Measurements from ENCODE around the gene ELSPBP1.
"Not testable (repeated sequence)": the region's sequence is repeated elsewhere in the genome, so short reads cannot be mapped to it uniquely, and the experiment has no call there.

ELSPBP1 gene

DNA sequence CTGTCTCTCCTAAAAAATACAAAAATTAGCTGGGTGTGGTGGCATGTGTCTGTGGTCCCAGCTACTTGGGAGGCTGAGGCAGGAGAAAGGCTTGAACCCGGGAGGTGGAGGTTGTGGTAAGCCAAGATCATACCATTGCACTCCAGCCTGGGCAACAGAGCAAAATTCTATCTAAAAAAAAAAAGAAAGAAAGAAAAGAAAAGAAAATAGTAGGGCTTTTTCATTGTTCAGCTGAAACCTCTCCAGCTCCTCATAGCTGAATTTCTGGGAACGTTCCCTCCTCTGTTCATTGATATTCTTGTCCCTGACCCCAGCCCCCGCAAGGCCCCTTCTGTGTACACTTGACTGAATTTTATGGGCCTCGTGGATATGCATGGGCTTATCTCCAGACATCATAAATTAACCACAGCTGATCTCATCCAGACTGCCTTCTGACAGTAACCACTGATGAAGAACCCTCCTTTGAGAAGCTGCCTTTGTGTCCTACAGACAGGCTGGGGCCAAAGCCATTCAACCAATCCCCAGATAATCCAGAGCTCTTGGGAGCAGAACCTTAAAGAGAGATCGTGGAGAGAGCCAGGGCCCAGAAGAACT, at the start of gene ELSPBP1:
Gene ELSPBP1 (plus strand): TSS at position 424 of the 594 bp plus-strand sequence. CDS start 14,036 bp downstream, outside the sequence.
- no peak for DNase-seq

DNA sequence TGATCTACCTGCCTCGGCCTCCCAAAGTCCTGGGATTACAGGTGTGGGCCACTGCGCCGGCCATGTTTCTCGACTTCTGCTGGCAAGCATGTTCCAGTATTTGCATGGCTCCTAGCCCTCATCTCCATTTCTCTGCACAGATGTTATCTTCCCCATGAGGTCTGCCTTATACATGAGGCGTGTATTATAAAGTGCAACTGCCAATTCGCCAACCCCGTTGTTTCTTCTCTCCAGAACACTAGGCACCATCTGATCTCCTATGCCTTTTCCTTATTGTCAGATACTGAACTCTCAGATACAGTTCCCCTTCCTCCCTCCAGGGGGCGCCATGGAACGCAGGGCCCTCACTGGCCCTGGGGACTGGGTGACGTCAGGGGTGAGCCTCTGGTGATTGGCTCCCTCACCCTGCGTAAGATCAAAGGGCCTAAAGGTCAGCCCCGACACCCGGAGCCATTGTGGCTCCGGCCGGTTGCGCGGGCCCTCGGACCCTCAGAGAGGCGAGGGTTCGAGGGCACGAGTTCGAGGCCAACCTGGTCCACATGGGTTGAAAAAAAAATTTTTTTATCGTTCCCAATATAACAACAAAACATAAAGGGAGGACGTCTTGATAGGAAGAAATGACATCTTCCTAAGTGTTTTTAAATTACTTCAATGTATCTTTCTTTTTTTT, 44.4 kb upstream of the ELSPBP1 start:
- DNase-seq, result not testable (repeated sequence)

DNA sequence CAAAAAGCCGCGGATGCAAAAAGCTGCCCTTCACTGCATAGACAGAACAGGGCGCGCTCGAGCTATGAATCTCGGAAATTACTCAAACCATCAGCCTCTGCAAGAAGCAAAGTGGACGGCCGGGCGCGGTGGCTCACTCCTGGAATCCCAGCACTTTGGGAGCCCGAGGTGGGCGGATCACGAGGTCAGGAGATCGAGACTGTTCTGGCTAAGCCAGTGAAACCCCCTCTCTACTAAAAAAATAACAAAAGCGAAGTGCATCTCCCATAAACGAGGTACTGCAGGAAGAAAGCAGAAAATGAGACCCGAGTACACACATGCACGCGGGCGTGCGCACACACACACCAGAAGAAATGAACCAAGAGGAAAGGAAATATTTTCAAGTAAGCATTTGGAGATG, 42.3 kb upstream of the ELSPBP1 start:
- not testable (repeated sequence) for DNase-seq

DNA sequence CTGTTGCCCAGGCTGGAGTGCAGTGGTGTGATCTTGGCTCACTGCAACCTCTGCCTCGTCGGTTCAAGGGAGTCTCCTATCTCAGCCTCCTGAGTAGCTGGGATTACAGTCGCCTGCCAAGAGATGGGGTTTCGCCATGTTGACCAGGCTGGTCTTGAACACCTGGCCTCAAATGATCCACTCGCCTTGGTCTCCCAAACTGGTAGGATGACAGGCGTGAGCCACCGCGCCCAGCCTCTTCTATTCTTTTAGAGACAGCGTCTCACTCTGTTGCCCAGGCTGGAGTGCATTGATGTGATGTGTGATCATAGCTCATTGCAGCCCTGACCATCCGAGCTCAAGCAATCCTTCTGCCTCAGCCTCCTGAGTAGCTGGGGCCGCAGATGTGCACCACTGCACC, 38.5 kb upstream of the ELSPBP1 start:
- not testable (repeated sequence) for DNase-seq

DNA sequence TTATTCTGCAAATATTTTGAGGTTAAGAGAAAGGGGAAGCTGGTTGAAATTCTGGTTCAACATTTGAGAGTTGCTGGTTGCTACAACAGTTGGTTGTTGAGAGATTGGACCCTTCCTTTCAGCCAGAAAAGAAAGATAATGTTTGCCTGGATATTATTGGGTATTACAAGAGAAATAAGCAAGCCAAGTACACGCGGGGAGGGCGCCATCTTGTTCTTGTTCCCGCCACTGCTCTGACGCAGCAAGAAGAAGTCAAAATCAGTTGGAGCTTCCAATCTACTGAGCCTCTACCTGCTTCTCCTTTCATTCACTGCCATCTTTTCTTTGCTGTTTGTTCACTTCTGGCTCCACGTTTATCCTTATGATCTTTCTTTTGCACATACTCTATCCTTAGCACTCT, 20.9 kb upstream of the ELSPBP1 start:
- no peak for DNase-seq

DNA sequence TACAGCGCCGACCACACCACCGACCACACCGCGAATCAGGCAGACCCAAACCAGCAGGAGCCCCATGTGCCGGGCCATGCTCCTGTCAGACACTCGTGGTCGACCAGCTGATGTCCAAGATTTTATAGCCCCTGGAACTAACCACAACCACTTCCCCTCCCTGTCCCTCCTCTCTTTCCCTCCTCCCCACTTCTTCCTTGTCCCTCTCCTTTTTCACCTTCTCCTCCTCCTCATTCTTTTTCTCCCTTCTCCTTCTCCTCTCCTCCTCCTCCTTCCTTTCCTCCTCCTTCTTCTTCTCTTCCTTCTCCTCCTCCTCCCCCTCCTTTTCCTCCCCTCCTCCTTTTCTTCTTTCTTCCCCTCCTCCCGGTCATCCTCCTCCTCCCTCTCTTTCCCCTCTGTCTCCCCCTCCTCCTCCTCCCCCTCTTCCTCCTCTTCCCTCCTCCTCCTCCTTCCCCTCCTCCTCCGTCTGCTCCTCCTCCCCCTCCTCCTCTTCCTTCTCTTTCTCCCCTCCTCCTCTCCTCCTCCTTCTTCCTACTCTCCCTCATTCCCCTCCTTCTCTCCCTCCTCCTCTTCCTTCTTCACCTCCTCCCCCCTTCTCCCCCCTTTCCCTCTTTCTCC, 3.1 kb upstream of the ELSPBP1 start:
- DNase-seq, result no peak

DNA sequence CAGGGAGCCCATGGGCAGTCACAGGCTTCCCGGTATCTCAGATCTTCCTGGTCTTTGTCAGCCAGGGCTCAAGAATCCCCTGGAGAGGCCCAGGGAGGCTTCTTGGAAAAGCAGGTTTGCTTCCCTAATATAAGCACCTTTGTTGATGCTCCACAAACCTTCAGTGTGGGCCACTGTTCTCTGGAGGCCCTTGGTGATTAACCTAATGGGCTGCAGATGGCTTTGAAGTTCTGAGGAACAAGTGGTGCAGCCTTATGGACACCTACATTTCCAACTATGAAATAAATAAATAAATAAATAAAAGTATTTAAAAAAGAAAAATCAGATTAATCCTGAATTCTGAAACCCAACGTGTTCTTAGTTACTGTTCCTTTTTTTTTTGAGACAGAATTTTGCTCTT, 2.4 kb upstream of the ELSPBP1 start, which contains the start of gene BSPH1:
Gene BSPH1 (minus strand): TSS at position 101 of the 400 bp plus-strand sequence. CDS start 89 bp downstream, at position 12.
- DNase-seq, result no peak

DNA sequence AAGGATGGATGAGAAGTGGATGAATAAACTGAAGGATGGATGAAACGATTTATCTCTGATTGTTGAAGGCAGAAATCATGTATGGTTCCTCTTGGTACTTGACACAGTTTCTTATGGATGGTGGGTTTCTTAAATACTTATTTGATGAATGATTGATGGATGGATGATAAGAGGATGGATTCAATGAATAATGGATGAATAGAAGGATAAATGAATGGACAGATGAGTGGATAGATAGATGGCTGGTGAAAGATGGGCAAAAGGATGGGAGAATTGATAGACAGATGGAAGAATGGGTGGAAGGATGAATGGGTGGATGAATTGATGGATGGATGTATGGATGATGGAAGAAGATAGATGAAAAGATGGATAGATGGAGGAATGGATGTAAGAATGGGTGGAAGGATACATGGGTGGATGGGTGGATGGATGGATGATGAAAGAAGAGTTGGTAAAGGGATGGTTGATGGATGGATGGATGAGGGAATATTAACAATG, 1.8 kb downstream of the ELSPBP1 start:
- no peak for DNase-seq

DNA sequence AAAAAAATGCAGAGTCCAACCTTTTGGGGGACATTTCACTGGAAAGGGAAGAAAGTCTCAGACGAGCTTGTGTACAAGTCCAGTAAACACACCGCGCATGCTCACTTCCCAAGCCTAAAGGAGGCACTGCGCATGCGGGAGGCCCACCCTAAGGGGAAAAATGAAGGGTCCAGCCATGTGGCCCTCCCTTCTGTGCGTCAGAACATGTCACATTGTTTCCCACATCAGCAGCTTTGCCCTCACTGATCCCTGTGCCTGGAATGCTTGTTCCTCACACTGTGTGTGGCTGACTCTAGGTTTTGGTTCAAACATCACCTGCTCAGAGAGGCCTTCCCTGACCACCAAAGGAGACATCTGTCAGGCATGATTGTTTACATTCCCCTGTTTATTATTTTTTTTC, 4.4 kb downstream of the ELSPBP1 start:
- no peak for DNase-seq

DNA sequence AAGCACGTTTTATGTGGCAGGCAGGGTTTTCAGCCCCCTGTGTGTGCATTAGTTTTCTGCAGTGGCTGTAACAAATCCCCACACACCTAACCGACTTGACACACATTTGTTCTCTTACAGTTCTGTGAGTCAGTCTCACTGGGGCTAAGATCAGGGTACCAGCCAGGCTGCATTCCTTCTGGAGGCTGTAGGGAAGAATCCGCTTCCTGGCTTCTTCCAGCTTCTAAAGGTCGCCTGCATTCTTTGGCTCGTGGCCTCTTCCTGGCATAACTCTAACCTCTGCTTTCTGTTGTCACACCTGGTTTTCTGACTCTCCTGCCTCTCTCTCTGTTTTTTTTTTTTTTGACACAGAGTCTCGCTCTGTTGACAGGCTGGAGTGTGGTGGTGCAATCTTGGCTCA, 6.4 kb downstream of the ELSPBP1 start:
- no peak for DNase-seq

DNA sequence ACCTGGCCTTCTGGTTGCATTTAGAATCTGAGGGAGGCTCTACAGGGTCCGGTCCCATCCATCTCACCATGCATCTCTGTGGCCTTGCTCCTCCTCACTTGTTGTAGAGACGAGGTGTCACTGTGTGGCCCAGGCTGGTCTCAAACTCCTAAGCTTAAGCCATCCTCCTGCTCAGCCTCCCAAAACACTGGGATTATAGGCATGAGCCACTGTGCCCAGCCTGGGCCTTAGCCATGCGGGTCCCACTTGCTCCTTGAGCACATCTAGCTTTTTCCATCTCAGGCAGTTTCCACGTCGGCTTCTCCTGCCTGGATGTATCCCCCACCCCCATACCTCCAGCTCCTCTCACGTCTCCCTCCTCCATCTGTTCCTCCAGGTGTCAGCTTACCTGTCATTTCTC, 9.8 kb downstream of the ELSPBP1 start:
- no peak for DNase-seq

DNA sequence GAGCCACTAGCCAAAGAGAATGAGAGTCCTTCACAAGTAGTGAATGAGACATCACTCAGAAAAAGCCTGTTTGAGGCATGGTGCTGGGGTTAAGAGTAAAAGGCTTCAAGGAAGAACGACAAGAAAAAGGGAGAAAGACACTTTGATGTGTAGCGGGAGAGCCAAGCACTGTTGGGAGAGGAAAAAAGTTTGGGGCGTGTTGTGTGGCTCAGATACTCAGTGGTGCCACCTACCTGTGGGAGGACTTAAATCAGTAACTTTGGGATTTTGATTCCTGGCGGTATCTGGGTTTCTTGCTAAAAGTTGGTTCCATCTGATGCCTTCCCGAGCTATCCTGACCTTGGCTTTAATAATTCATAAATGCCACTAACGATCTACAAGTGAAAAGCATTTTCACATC, 12.3 kb downstream of the ELSPBP1 start:
- DNase-seq, result no peak

DNA sequence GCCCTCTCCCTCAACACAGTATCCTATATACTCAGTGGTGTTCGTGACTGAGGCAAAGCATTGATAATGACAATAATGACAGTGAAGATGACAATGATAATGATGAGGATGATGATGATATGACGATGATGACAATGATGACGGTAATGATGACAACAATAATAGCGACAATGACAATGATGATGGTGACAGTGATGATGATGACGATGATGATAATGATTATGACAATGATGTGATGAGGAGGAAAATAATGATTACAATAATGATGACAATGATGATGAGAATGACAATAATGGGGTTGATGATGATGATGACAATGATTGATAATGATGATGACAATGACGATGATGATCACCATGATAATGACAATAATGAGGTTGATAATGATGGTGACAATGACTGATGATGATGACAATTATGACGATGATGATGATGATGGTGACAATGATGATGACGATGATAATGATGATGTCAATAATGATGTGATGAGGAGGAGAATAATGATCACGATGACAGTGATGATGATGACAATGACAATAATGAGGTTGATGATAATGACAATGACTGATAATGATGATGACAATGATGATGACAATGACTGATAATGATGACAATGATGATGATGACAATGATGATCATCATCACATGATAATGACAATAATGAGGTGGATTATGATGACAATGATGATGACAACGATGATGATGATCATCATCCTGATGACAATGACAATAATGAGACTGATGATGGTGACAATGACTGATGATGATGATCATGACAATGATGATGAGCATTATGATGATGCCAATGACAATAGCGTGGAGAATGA, 16.7 kb downstream of the ELSPBP1 start:
- no peak for DNase-seq

DNA sequence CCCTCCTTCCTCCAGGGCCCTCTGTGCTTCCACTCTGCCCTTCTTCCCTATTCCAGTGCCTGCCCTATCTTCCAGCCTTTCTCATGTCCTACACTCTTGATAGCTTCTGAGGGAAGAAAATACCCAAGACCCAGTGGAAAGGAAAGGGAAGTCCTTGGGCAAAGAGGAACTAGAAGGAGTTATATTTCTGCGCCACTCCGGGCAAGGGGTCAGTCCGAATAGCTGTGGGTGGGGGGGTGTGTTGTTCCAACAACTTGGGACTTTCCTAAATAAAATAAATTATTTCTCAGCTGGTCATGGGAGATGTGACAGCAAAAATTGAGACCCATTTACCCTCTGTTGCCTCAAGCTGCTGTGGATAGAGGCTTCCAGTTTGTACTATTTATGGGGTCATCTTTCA, 26.3 kb downstream of the ELSPBP1 start:
- no peak for DNase-seq

DNA sequence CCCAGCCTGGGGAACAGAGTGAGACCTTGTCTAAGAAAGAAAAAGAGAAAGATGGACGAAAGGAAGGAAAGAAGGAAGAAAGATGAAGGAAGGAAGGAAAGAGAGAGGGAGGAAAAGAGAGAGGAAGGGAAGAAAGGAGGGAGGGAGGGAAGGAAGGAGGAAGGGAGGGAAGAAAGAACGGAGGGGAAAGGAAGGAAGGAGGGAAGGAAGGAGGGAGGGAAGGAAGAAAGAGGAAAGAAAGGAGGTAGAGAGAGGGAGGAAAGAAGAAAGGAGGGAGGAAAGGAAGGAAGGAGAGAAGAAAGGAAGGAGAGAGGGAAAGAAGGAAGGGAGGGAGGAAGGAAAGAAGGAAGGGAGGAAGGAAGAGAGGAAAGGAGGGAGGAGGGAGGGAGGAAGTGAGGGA, 28.6 kb downstream of the ELSPBP1 start:
- DNase-seq, result no peak

DNA sequence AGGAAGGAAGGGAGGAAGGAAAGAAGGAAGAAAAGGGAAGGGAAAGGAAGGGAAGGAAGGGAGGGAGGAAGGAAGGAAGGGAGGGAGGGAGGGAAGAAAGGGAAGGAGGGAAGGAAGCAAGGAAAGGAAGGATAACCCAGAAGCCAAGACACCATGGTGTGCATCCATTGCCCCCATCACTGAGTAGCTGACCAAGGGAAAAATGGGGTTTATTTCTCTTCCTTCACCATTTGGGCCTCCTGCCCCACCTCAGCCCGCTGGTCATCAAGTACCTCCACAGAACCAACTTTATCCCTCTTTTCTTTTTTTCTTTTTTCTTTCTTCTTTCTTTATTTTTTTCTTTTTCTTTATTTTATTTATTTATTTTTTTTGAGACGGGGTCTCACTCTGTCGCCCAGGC, 29.1 kb downstream of the ELSPBP1 start:
- no peak for DNase-seq

DNA sequence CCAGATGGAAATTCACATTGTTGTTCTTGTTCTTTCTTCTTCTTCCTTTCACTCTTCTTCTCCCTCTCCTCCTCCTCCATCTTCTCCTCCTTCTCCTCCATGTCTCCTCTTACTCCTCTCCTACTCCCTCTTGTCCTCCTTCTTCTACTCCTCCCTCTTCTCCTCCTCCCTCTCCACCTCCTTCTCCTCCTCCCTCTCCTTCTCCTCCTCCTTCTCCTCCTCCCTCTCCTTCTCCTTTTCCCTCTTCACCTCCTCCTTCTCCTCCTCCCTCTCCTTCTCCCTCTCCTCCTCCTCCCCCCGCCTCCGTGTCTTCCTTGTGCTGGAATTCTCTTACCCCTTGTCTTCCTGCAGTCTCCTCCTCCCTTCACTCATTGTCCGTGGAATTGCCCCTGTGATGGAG, 31.0 kb downstream of the ELSPBP1 start:
- DNase-seq, result no peak

DNA sequence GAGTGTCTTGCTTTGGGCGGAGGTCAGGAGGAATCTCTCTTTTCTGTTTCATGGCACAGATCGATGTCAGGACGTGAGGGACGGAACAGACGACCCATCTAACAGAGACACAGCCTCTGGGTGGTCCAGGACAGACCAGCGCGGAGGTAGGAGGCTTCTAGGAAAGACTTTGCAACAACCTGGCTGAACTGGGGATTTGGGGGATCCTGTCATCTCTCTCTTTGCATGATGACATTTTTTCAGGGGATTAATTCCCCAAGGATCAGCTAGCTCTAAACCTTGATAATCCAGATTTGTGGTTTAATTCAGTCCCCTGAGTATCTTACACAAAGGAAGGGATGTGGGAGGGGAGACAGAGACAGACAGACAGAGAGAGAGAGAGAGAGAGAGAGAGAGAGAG, 35.0 kb downstream of the ELSPBP1 start:
- DNase-seq, result no peak

DNA sequence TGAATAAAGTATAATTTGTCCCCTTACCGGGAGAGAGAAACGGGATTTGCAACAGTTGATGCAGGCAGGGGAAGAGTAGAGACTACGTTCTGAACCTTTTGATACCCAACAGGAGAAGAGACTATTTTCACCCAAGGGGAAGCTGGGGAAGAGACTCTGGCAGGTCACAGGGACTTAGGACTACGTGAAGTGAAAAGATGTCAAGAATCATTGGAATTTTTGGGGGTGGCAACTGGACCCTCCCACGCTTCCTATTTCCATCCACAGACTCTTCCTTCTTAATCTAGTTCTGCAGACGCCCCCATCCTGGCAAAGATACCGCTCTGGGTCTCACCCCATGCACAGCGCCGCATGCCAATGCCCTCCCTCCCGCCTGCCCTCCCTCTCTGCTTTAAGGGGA, 35.6 kb downstream of the ELSPBP1 start:
- no peak for DNase-seq

DNA sequence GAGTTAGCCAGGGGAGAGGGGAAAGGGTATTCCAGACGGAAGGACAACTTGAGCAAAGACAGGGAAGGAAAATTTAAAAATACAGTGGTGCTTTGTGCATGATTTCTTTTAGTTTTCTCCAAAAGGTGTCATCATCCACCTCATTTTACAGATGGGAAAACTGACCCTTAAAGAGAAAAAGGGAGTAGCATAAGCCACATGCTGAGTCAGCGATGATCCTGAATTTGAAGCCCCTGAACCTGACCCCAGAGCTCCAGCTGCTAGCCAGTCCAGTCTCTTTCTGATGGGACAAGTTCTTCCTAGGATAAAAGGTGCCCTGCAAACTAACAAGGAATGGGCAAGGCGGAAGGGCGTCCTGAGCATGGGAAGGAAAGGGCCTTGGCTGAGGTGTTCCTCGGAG, 39.2 kb downstream of the ELSPBP1 start:
- no peak for DNase-seq

DNA sequence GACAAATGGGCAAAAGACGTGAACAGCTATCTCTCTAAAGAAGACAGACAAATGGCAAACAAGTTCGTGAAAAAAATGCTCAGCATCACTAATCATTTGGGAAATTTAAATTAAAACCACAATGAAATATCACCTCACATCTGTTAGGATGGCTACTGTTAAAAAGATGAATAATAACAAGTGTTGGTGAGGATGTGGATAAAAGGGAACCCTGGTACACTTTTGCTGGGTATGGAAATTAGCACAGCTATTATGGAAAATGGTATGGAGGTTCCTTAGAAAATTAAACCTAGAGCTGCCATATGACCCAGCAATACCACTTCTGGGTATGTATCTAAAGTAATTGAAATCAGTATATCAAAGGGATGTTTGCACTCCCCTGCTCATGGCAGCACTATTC, 42.3 kb downstream of the ELSPBP1 start:
- DNase-seq, result no peak

DNA sequence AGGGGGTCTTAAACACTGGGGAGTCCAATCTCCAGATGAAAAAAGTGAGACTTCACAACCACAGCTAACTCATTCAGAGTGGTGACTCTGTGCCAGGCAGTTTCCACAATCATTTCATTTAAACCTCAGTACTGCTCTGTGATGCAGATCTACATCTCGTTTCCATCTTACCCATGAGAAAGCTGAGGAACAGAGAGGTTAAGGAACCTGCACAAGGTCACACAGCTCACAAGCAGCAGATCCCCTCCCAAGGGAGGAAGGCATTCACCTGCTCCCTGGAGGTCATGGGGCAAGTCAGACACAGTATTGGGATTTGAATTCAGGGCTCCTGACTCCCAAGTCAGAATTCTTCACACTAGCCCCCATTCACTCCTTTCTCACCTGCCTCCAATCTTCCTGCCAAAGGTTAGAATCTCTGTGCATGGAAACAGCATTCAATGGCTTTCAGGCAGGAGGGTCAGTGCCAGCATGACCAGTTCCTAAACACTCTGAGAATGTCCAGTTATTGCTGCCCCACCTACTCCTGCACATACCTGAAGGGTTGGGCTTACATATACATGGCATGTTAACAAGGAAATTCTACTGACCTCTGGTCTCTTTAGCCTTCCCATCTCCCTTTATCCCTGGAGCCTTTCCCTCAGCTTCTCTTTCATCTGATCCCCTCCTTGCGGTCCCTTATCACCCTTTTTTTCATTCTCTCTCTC, 47.6 kb downstream of the ELSPBP1 start:
- no peak for DNase-seq
